ENCODE results near the gene TMEM106B. TPM values are rescaled to one million over a fixed set of nuclear protein-coding genes. Genes with fewer than 3 reads are reported as not detected.

Gene TMEM106B
- total RNA-seq, 2 donors from 2014 or later, result 40.3 to 59.6 TPM

DNA sequence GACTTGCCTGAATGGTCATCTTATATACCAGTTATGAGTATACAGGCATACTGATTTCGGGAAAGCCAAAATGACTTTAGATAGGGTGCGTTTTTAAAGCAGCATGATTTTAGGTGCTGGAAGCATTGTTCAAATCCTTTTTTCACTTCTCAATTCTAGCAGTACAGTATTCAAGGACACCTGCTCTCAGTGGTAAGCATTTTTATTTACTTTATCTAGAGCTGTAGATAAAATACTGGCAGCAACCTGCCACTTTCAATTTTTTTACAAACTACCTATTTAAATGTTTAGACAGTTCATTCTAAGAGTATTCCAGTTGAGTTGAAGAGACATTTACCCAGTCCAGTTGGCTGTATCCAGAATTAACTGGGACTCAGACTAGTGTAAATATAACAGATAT is 33.6 kb downstream of the TMEM106B start:
- DNase-seq, result no peak
- H3K27ac Mint-ChIP-seq, result no peak overlapping the region
- H3K4me3 ChIP-seq (ENCODE audit: low read length), result no peak overlapping the region
- WGBS, 2 experiments (ENCODE audit: insufficient coverage in 1 of 2, insufficient read length in 1 of 2), result 93 to 100% methylated on average over 1 to 2 of the region's 2 CpGs
- H3K9me3 ChIP-seq (ENCODE audit: control insufficient read depth, low read length), result no peaks in the 10 kb centered on the region
- H3K27me3 Mint-ChIP-seq (ENCODE audit: insufficient read depth), result no peaks in the 10 kb centered on the region
- H3K27me3 ChIP-seq (ENCODE audit: control insufficient read depth, insufficient read depth, low read length, poor library complexity, severe bottlenecking), result no peaks in the 10 kb centered on the region
- H3K9me3 Mint-ChIP-seq, result no peaks in the 10 kb centered on the region
- H3K4me3 Mint-ChIP-seq, result no peak overlapping the region
- TF ChIP-seq, protein P1, sequence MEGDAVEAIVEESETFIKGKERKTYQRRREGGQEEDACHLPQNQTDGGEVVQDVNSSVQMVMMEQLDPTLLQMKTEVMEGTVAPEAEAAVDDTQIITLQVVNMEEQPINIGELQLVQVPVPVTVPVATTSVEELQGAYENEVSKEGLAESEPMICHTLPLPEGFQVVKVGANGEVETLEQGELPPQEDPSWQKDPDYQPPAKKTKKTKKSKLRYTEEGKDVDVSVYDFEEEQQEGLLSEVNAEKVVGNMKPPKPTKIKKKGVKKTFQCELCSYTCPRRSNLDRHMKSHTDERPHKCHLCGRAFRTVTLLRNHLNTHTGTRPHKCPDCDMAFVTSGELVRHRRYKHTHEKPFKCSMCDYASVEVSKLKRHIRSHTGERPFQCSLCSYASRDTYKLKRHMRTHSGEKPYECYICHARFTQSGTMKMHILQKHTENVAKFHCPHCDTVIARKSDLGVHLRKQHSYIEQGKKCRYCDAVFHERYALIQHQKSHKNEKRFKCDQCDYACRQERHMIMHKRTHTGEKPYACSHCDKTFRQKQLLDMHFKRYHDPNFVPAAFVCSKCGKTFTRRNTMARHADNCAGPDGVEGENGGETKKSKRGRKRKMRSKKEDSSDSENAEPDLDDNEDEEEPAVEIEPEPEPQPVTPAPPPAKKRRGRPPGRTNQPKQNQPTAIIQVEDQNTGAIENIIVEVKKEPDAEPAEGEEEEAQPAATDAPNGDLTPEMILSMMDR (conservative IDR thresholded peaks at IDR 0.05), result no peak
- H3K27ac ChIP-seq (ENCODE audit: low read depth, low read length), result no peak overlapping the region
- no peaks in the 10 kb centered on the region for H3K4me1 Mint-ChIP-seq
- peaks cover 4% of the 10 kb centered on the region for H3K36me3 Mint-ChIP-seq (ENCODE audit: low read depth)
- H3K36me3 ChIP-seq (ENCODE audit: control insufficient read depth, insufficient read depth, low read length), result no peaks in the 10 kb centered on the region
- H3K9ac ChIP-seq (ENCODE audit: extremely low read depth, low read length, poor library complexity, severe bottlenecking), result no peak overlapping the region
- H3K4me1 ChIP-seq (ENCODE audit: control insufficient read depth, insufficient read depth, low read length), result no peaks in the 10 kb centered on the region

DNA sequence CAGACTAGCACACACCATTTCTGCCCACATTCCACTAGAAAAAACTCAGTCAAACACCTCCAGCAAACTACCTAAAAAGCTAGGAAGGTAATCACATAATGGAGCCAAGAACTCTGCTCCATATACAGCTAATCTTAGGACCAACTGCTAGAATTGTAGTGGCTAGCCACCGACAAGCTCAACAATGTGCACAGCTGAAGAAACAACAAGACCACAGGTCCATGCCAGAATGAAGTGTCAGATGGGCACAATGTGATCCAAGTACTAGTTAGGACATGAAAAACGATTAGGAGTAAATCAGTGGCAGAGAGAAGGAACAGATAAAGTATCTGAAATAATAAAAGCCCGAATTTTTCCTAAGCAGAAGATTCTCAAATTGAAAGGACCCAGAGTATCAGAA is 38.6 kb downstream of the TMEM106B start:
- peaks cover 2% of the 10 kb centered on the region for H3K9me3 Mint-ChIP-seq
- no peak overlapping the region for H3K27ac ChIP-seq (ENCODE audit: low read depth, low read length)
- 85 to 88% methylated on average over 1 to 3 of the region's 3 CpGs for WGBS, 2 experiments (ENCODE audit: insufficient coverage in 1 of 2, insufficient read length in 1 of 2)
- TF ChIP-seq, protein P1 (conservative IDR thresholded peaks at IDR 0.05), result no peak
- H3K9me3 ChIP-seq (ENCODE audit: control insufficient read depth, low read length), result no peaks in the 10 kb centered on the region
- H3K4me1 ChIP-seq (ENCODE audit: control insufficient read depth, insufficient read depth, low read length), result no peaks in the 10 kb centered on the region
- H3K4me3 Mint-ChIP-seq, result no peak overlapping the region
- H3K27ac Mint-ChIP-seq, result no peak overlapping the region
- H3K4me3 ChIP-seq (ENCODE audit: low read length), result no peak overlapping the region
- no peaks in the 10 kb centered on the region for H3K27me3 Mint-ChIP-seq (ENCODE audit: insufficient read depth)
- H3K36me3 Mint-ChIP-seq (ENCODE audit: low read depth), result no peaks in the 10 kb centered on the region
- no peak overlapping the region for H3K9ac ChIP-seq (ENCODE audit: extremely low read depth, low read length, poor library complexity, severe bottlenecking)
- DNase-seq, result no peak
- no peaks in the 10 kb centered on the region for H3K36me3 ChIP-seq (ENCODE audit: control insufficient read depth, insufficient read depth, low read length)
- H3K4me1 Mint-ChIP-seq, result no peaks in the 10 kb centered on the region
- no peaks in the 10 kb centered on the region for H3K27me3 ChIP-seq (ENCODE audit: control insufficient read depth, insufficient read depth, low read length, poor library complexity, severe bottlenecking)

DNA sequence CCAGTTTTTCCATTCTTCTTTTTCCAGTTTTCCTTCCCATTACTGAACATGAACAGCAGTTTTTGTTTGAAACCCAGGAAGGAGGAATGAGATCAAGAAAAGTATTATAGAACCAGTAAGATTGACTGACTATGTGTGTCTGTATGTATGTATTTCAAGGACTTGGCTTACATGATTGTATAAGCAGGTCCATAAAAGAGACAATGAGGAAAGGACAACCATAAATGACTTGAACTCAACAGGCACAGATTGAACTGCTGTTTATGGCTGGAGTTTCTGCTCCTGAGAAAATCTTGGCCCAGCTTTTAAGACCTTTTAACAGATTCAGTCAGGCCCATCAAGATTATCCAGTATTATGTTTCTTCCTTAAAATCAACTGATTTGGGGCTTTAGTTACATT is 39.1 kb downstream of the TMEM106B start:
- no peak overlapping the region for H3K4me3 ChIP-seq (ENCODE audit: low read length)
- H3K4me1 Mint-ChIP-seq, result no peaks in the 10 kb centered on the region
- H3K9me3 ChIP-seq (ENCODE audit: control insufficient read depth, low read length), result no peaks in the 10 kb centered on the region
- H3K36me3 ChIP-seq (ENCODE audit: control insufficient read depth, insufficient read depth, low read length), result no peaks in the 10 kb centered on the region
- no peak overlapping the region for H3K4me3 Mint-ChIP-seq
- no peak overlapping the region for H3K27ac Mint-ChIP-seq
- H3K27me3 Mint-ChIP-seq (ENCODE audit: insufficient read depth), result no peaks in the 10 kb centered on the region
- H3K27me3 ChIP-seq (ENCODE audit: control insufficient read depth, insufficient read depth, low read length, poor library complexity, severe bottlenecking), result no peaks in the 10 kb centered on the region
- TF ChIP-seq, protein P1 (conservative IDR thresholded peaks at IDR 0.05), result no peak
- H3K27ac ChIP-seq (ENCODE audit: low read depth, low read length), result no peak overlapping the region
- no peaks in the 10 kb centered on the region for H3K4me1 ChIP-seq (ENCODE audit: control insufficient read depth, insufficient read depth, low read length)
- no peak overlapping the region for H3K9ac ChIP-seq (ENCODE audit: extremely low read depth, low read length, poor library complexity, severe bottlenecking)
- H3K9me3 Mint-ChIP-seq, result peaks cover 2% of the 10 kb centered on the region
- no peak for DNase-seq
- no peaks in the 10 kb centered on the region for H3K36me3 Mint-ChIP-seq (ENCODE audit: low read depth)
